Superior temporal gyrus (tissue), 1 donor: ENCODE measurements around the gene PPIP5K2.
A peak's percentile ranks its signal among the peaks of the same experiment; 100 is the strongest.
"Not testable (repeated sequence)": the region's sequence is repeated elsewhere in the genome, so short reads cannot be mapped to it uniquely, and the experiment has no call there.

Experiments used
- DNase-seq: peaks from one replicate; pipeline ENCODE4 v3.0.0-alpha.2; 2016; ENCODE audit errors: extremely low spot score

PPIP5K2 gene

GRCh38 chr5:103207653-103208052 is 87.6 kb downstream of the PPIP5K2 start:
- DNase-seq, result no peak

GRCh38 chr5:103208460-103208859 is 88.4 kb downstream of the PPIP5K2 start:
- no peak for DNase-seq

- no peak for DNase-seq
Observed at GRCh38 chr5:103209065-103209464, 89.0 kb downstream of the PPIP5K2 start.

- DNase-seq, result no peak
Observed at GRCh38 chr5:103210952-103211351, 90.9 kb downstream of the PPIP5K2 start.

GRCh38 chr5:103211576-103212561 is 91.8 kb downstream of the PPIP5K2 start:
- DNase-seq, result no peak

- no peak for DNase-seq
Observed at GRCh38 chr5:103216137-103216536, 96.0 kb downstream of the PPIP5K2 start.

GRCh38 chr5:103216697-103217096 is 96.6 kb downstream of the PPIP5K2 start:
- no peak for DNase-seq

- DNase-seq, result no peak
Observed at GRCh38 chr5:103217101-103217500, 97.0 kb downstream of the PPIP5K2 start.

- DNase-seq, result no peak
Observed at GRCh38 chr5:103218164-103218563, 98.1 kb downstream of the PPIP5K2 start.

- DNase-seq, result not testable (repeated sequence)
Observed at GRCh38 chr5:103219074-103219473, 99.0 kb downstream of the PPIP5K2 start.

- no peak for DNase-seq
Observed at GRCh38 chr5:103223031-103223955, 103.2 kb downstream of the PPIP5K2 start.

- peak; percentile 66 for DNase-seq
Observed at GRCh38 chr5:103224118-103224893, 104.2 kb downstream of the PPIP5K2 start.

- no peak for DNase-seq
Observed at GRCh38 chr5:103224894-103225246, 104.8 kb downstream of the PPIP5K2 start.

- no peak for DNase-seq
Observed at GRCh38 chr5:103228061-103228460, 108.0 kb downstream of the PPIP5K2 start.

GRCh38 chr5:103228588-103228987 is 108.5 kb downstream of the PPIP5K2 start:
- DNase-seq, result no peak

- DNase-seq, result peak; percentile 75
Observed at GRCh38 chr5:103232393-103232999, 112.4 kb downstream of the PPIP5K2 start.

- no peak for DNase-seq
Observed at GRCh38 chr5:103234239-103234975, 114.3 kb downstream of the PPIP5K2 start.

GRCh38 chr5:103235891-103236290 is 115.8 kb downstream of the PPIP5K2 start:
- no peak for DNase-seq

- no peak for DNase-seq
Observed at GRCh38 chr5:103237778-103238177, 117.7 kb downstream of the PPIP5K2 start.

- no peak for DNase-seq
Observed at GRCh38 chr5:103243665-103244064, 123.6 kb downstream of the PPIP5K2 start.
